Activated CD4-positive, alpha-beta T cell treated with anti-CD3 and anti-CD28 coated beads, Interleukin-2, Interleukin-6, amounts not matched to agents 100 ng/mL and 50 ng/mL, durations not matched to agents 16 hours and 8 hours (primary cell): ENCODE measurements around the gene KRT35.

ENCODE experiments used
- DNase-seq: peaks from one replicate; pipeline ENCODE4 v3.0.0-alpha.2; 2020

KRT35 gene

GRCh38 chr17:41486316-41486715 is 5.4 kb upstream of the KRT35 start:
- no peak for DNase-seq

GRCh38 chr17:41484920-41485904 is 4.3 kb upstream of the KRT35 start:
- no peak for DNase-seq

GRCh38 chr17:41483991-41484826 is 3.3 kb upstream of the KRT35 start:
- DNase-seq, result no peak

GRCh38 chr17:41483531-41483930 is 2.6 kb upstream of the KRT35 start:
- DNase-seq, result no peak

GRCh38 chr17:41480581-41480980 is 370 bp downstream of the KRT35 start:
- DNase-seq, result no peak

- DNase-seq, result no peak
Observed at GRCh38 chr17:41480136-41480535, 815 bp downstream of the KRT35 start.

GRCh38 chr17:41478237-41478636 is 2.7 kb downstream of the KRT35 start:
- no peak for DNase-seq

GRCh38 chr17:41476866-41477815 is 3.8 kb downstream of the KRT35 start:
- DNase-seq, result no peak

- no peak for DNase-seq
Observed at GRCh38 chr17:41475421-41475820, 5.5 kb downstream of the KRT35 start.

GRCh38 chr17:41474863-41475262 is 6.1 kb downstream of the KRT35 start:
- no peak for DNase-seq

- no peak for DNase-seq
Observed at GRCh38 chr17:41468346-41468745, 12.6 kb downstream of the KRT35 start.

GRCh38 chr17:41467561-41467960 is 13.4 kb downstream of the KRT35 start:
- no peak for DNase-seq

GRCh38 chr17:41466988-41467387 is 14.0 kb downstream of the KRT35 start, which contains the start of gene KRT32:
Gene KRT32 (minus strand): TSS chr17:41467386. CDS start chr17:41467325, 61 bp downstream.
- DNase-seq, result no peak

- DNase-seq, result no peak
Observed at GRCh38 chr17:41464682-41465081, 16.3 kb downstream of the KRT35 start.

GRCh38 chr17:41464173-41464572 is 16.8 kb downstream of the KRT35 start:
- DNase-seq, result no peak

GRCh38 chr17:41463746-41464145 is 17.2 kb downstream of the KRT35 start:
- no peak for DNase-seq

- no peak for DNase-seq
Observed at GRCh38 chr17:41462705-41463104, 18.2 kb downstream of the KRT35 start.

GRCh38 chr17:41457676-41458075 is 23.3 kb downstream of the KRT35 start:
- DNase-seq, result no peak

- no peak for DNase-seq
Observed at GRCh38 chr17:41456204-41456603, 24.7 kb downstream of the KRT35 start.

- no peak for DNase-seq
Observed at GRCh38 chr17:41455236-41455635, 25.7 kb downstream of the KRT35 start.

GRCh38 chr17:41453066-41453465 is 27.9 kb downstream of the KRT35 start:
- no peak for DNase-seq

GRCh38 chr17:41452281-41452680 is 28.7 kb downstream of the KRT35 start:
- no peak for DNase-seq
